Measurements from ENCODE around the gene KMT2E.

DNA sequence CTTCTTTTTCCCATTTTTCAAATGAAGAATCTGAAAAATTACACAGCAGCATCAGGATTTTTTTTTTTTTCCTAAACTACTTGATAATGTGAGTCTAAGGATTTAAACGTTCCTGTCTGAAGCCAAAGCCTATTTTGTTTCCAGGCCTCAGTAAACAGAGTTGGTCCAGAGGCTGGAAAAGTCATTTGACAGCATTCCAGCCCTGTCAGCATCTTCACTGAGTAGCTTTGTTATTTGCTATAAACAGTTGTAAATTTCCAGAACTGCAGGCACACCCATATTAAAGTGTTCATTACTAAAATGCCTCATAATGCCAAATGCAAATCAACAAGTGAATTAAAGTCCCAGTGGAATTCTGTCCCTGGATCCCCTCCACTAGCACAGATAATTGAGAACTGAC, 35.5 kb upstream of the KMT2E start:
- TF ChIP-seq EZH2 (IDR thresholded peaks at IDR 0.05), result no peak
- TF ChIP-seq POLR2AphosphoS5 (IDR thresholded peaks at IDR 0.05; ENCODE audit: borderline replicate concordance, low read depth, low read length), result no peak
- TF ChIP-seq FOXP2 (optimal IDR thresholded peaks at IDR 0.05; ENCODE audit: control extremely low read depth, extremely low read length, insufficient read depth), result no peak

Measured in SK-N-MC (cell line).